ENCODE measurements around the gene DGKH.

DNA sequence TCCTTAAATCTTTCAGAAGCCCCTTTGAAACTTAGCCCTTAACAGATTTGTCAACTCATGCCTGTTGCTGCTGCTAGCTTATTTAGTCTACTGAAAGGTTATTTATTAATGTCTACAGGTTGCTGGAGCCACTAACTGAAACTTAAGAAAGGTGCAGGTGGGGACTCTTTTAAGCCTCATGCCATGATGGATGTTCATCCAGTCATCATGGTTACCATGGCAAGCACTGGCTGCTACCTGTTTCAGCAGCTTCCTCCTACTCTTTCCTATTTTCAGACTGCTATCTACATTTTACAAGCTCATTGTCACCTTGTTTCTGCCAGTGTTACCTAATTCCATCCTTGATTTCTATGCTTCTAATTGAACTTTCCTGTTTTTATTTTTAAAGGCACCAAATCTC, 27.1 kb downstream of the DGKH start:
- TF ChIP-seq, protein P1, sequence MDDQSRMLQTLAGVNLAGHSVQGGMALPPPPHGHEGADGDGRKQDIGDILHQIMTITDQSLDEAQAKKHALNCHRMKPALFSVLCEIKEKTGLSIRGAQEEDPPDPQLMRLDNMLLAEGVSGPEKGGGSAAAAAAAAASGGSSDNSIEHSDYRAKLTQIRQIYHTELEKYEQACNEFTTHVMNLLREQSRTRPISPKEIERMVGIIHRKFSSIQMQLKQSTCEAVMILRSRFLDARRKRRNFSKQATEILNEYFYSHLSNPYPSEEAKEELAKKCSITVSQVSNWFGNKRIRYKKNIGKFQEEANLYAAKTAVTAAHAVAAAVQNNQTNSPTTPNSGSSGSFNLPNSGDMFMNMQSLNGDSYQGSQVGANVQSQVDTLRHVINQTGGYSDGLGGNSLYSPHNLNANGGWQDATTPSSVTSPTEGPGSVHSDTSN (CRISPR knock-in tag; IDR thresholded peaks at IDR 0.05; ENCODE audit: borderline replicate concordance): no peak
- no peak for TF ChIP-seq NR3C1 (CRISPR knock-in tag; IDR thresholded peaks at IDR 0.05)
- TF ChIP-seq, protein P2, sequence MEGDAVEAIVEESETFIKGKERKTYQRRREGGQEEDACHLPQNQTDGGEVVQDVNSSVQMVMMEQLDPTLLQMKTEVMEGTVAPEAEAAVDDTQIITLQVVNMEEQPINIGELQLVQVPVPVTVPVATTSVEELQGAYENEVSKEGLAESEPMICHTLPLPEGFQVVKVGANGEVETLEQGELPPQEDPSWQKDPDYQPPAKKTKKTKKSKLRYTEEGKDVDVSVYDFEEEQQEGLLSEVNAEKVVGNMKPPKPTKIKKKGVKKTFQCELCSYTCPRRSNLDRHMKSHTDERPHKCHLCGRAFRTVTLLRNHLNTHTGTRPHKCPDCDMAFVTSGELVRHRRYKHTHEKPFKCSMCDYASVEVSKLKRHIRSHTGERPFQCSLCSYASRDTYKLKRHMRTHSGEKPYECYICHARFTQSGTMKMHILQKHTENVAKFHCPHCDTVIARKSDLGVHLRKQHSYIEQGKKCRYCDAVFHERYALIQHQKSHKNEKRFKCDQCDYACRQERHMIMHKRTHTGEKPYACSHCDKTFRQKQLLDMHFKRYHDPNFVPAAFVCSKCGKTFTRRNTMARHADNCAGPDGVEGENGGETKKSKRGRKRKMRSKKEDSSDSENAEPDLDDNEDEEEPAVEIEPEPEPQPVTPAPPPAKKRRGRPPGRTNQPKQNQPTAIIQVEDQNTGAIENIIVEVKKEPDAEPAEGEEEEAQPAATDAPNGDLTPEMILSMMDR (CRISPR knock-in tag; IDR thresholded peaks at IDR 0.05): no peak
- no peak for TF ChIP-seq RAD21 (CRISPR knock-in tag; IDR thresholded peaks at IDR 0.05)
- TF ChIP-seq, protein P3, sequence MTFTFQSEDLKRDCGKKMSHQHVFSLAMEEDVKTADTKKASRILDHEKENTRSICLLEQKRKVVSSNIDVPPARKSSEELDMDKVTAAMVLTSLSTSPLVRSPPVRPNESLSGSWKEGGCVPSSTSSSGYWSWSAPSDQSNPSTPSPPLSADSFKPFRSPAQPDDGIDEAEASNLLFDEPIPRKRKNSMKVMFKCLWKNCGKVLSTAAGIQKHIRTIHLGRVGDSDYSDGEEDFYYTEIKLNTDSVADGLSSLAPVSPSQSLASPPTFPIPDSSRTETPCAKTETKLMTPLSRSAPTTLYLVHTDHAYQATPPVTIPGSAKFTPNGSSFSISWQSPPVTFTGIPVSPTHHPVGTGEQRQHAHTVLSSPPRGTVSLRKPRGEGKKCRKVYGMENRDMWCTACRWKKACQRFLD (CRISPR knock-in tag; IDR thresholded peaks at IDR 0.05; ENCODE audit: borderline replicate concordance): no peak
- no peak for TF ChIP-seq FLYWCH1 (CRISPR knock-in tag; IDR thresholded peaks at IDR 0.05)
- TF ChIP-seq MXI1 (IDR thresholded peaks at IDR 0.05; ENCODE audit: borderline replicate concordance, low read depth, low read length): no peak
- no peak for TF ChIP-seq SMAD1 (CRISPR knock-in tag; IDR thresholded peaks at IDR 0.05; ENCODE audit: borderline replicate concordance, low read depth)
- TF ChIP-seq EHMT2 (IDR thresholded peaks at IDR 0.05; ENCODE audit: borderline replicate concordance, low read depth, low read length): no peak
- no peak for TF ChIP-seq ZNF253 (CRISPR knock-in tag; IDR thresholded peaks at IDR 0.05; ENCODE audit: borderline replicate concordance)
- no peak for TF ChIP-seq ZNF274 (CRISPR knock-in tag; IDR thresholded peaks at IDR 0.05)
- TF ChIP-seq THAP11 (CRISPR knock-in tag; IDR thresholded peaks at IDR 0.05): no peak
- no peak for TF ChIP-seq POLR2AphosphoS5 (IDR thresholded peaks at IDR 0.05; ENCODE audit: low read depth, low read length)
- TF ChIP-seq SUZ12 (IDR thresholded peaks at IDR 0.05; ENCODE audit: low read depth, low read length): no peak
